GM21528 (cell line): ENCODE data around the gene GSKIP.
"Not testable (repeated sequence)": the region's sequence is repeated elsewhere in the genome, so short reads cannot be mapped to it uniquely, and the experiment has no call there.

Experiments used
- ATAC-seq: cut with Tn5 transposase; IDR thresholded peaks from one replicate; pipeline ENCODE4 v1.9.1; 2021; ENCODE audit warnings: mild to moderate bottlenecking, moderate library complexity; ENCODE audit not compliant: unreplicated experiment, low FRiP score

Gene GSKIP

GRCh38 chr14:96362965-96363750 is at the start of gene GSKIP, which contains the start of gene ATG2B:
Gene GSKIP, plus strand, starts transcription at chr14:96363526. Its CDS starts 18,722 bp downstream, at chr14:96382248.
Gene ATG2B, minus strand, starts transcription at chr14:96363341. Its CDS starts 365 bp downstream, at chr14:96362976.
- peak; percentile 65 for ATAC-seq

- ATAC-seq = no peak
Measured at GRCh38 chr14:96316087-96316486, 47.2 kb upstream of the GSKIP start.

GRCh38 chr14:96318836-96319235 is 44.5 kb upstream of the GSKIP start:
- no peak for ATAC-seq

GRCh38 chr14:96320605-96321004 is 42.7 kb upstream of the GSKIP start:
- ATAC-seq = no peak

- no peak for ATAC-seq
Measured at GRCh38 chr14:96324219-96324618, 39.1 kb upstream of the GSKIP start.

GRCh38 chr14:96338551-96338950 is 24.8 kb upstream of the GSKIP start:
- no peak for ATAC-seq

- ATAC-seq = no peak
Measured at GRCh38 chr14:96341323-96341722, 22.0 kb upstream of the GSKIP start.

GRCh38 chr14:96345669-96346068 is 17.7 kb upstream of the GSKIP start:
- no peak for ATAC-seq

- ATAC-seq = not testable (repeated sequence)
Measured at GRCh38 chr14:96347957-96348356, 15.4 kb upstream of the GSKIP start.

GRCh38 chr14:96349286-96350075 is 13.8 kb upstream of the GSKIP start:
- ATAC-seq = no peak

- no peak for ATAC-seq
Measured at GRCh38 chr14:96351986-96352385, 11.3 kb upstream of the GSKIP start.

- no peak for ATAC-seq
Measured at GRCh38 chr14:96352708-96353107, 10.6 kb upstream of the GSKIP start.

GRCh38 chr14:96354246-96354645 is 9.1 kb upstream of the GSKIP start:
- ATAC-seq = no peak

GRCh38 chr14:96357216-96357615 is 6.1 kb upstream of the GSKIP start:
- no peak for ATAC-seq

- ATAC-seq = no peak
Measured at GRCh38 chr14:96359959-96360358, 3.4 kb upstream of the GSKIP start.

- peak; percentile 8 for ATAC-seq
Measured at GRCh38 chr14:96362071-96362964, 1.0 kb upstream of the GSKIP start.

GRCh38 chr14:96363751-96364336 is 518 bp downstream of the GSKIP start:
- peak; percentile 27 for ATAC-seq

- no peak for ATAC-seq
Measured at GRCh38 chr14:96364962-96365361, 1.6 kb downstream of the GSKIP start.

GRCh38 chr14:96368534-96368933 is 5.2 kb downstream of the GSKIP start:
- no peak for ATAC-seq

GRCh38 chr14:96370528-96370927 is 7.2 kb downstream of the GSKIP start:
- ATAC-seq = no peak
